IPS-15b (cell line): ENCODE results near the gene TOR4A.
A peak's percentile ranks its signal among the peaks of the same experiment; 100 is the strongest.
"Not testable (repeated sequence)": the region's sequence is repeated elsewhere in the genome, so short reads cannot be mapped to it uniquely, and the experiment has no call there.

ENCODE experiments used
- H3K27me3 ChIP-seq: one replicate; pipeline ENCODE4 v1.6.1; 2013; ENCODE audit warnings: low read length; ENCODE audit not compliant: control insufficient read depth, insufficient read depth
- H3K36me3 ChIP-seq: one replicate; pipeline ENCODE4 v1.6.1; 2013; ENCODE audit warnings: low read length; ENCODE audit not compliant: control insufficient read depth, insufficient read depth
- H3K4me1 ChIP-seq: one replicate; pipeline ENCODE4 v1.6.1; 2013; ENCODE audit warnings: mild to moderate bottlenecking, low read length; ENCODE audit not compliant: control insufficient read depth, insufficient read depth
- H3K4me3 ChIP-seq: one replicate; pipeline ENCODE4 v1.5.1; 2013; ENCODE audit warnings: low read depth, low read length
- H3K9ac ChIP-seq: one replicate; pipeline ENCODE4 v1.6.1; 2013; ENCODE audit warnings: low read depth, mild to moderate bottlenecking, low read length
- H3K9me3 ChIP-seq: one replicate; pipeline ENCODE4 v1.6.1; 2013; ENCODE audit warnings: mild to moderate bottlenecking, low read length; ENCODE audit not compliant: control insufficient read depth, insufficient read depth

TOR4A gene

GRCh38 chr9:137251194-137251461 lies 26.4 kb upstream of the TOR4A start, which contains the start of gene STPG3:
STPG3 (plus strand) TSS chr9:137251286; CDS start chr9:137251287, 1 bp downstream.
- peaks cover 4% of the 10 kb centered on the region for H3K4me1 ChIP-seq
- no peaks in the 10 kb centered on the region for H3K9me3 ChIP-seq
- H3K4me3 ChIP-seq, result no peak within 1 kb of the TSS
- H3K27me3 ChIP-seq, result no peaks in the 10 kb centered on the region
- H3K9ac ChIP-seq, result peak within 1 kb of the TSS; percentile 24
- no peaks in the 10 kb centered on the region for H3K36me3 ChIP-seq

- Histone ChIP-seq H3K4me1 (peaks cover 4% of the 10 kb centered on the region), H3K36me3 (peaks cover 5% of the 10 kb centered on the region), H3K9me3 (no peaks in the 10 kb centered on the region), H3K9ac (peak overlapping the region; percentile 24), H3K4me3 (no peak overlapping the region), H3K27me3 (no peaks in the 10 kb centered on the region)
Measured at GRCh38 chr9:137251490-137252268, 25.8 kb upstream of the TOR4A start.

- no peaks in the 10 kb centered on the region for H3K9me3 ChIP-seq
- H3K9ac ChIP-seq, result no peak overlapping the region
- H3K4me1 ChIP-seq, result peaks cover 4% of the 10 kb centered on the region
- H3K36me3 ChIP-seq, result peaks cover 8% of the 10 kb centered on the region
- no peaks in the 10 kb centered on the region for H3K27me3 ChIP-seq
- H3K4me3 ChIP-seq, result no peak overlapping the region
Measured at GRCh38 chr9:137252555-137253506, 24.7 kb upstream of the TOR4A start.

GRCh38 chr9:137253717-137254623 lies 23.6 kb upstream of the TOR4A start:
- H3K4me3 ChIP-seq, result peak overlapping the region; percentile 86
- no peaks in the 10 kb centered on the region for H3K27me3 ChIP-seq
- H3K9me3 ChIP-seq, result no peaks in the 10 kb centered on the region
- peak overlapping the region; percentile 81 for H3K9ac ChIP-seq
- H3K4me1 ChIP-seq, result peaks cover 4% of the 10 kb centered on the region
- peaks cover 11% of the 10 kb centered on the region for H3K36me3 ChIP-seq

GRCh38 chr9:137254624-137255447 lies 22.7 kb upstream of the TOR4A start, which contains the start of gene NELFB:
NELFB (plus strand) TSS chr9:137255327.
- no peaks in the 10 kb centered on the region for H3K27me3 ChIP-seq
- H3K4me3 ChIP-seq, result peak within 1 kb of the TSS; percentile 86
- H3K4me1 ChIP-seq, result peaks cover 4% of the 10 kb centered on the region
- H3K36me3 ChIP-seq, result peaks cover 15% of the 10 kb centered on the region
- H3K9ac ChIP-seq, result peak within 1 kb of the TSS; percentile 81
- H3K9me3 ChIP-seq, result no peaks in the 10 kb centered on the region

GRCh38 chr9:137255448-137256114 lies 21.9 kb upstream of the TOR4A start:
- Histone ChIP-seq H3K36me3 (peaks cover 15% of the 10 kb centered on the region), H3K4me1 (peaks cover 4% of the 10 kb centered on the region), H3K9me3 (no peaks in the 10 kb centered on the region), H3K9ac (peak overlapping the region; percentile 79), H3K4me3 (peak overlapping the region; percentile 80), H3K27me3 (no peaks in the 10 kb centered on the region)

GRCh38 chr9:137256362-137256761 lies 21.2 kb upstream of the TOR4A start:
- Histone ChIP-seq H3K27me3 (no peaks in the 10 kb centered on the region), H3K9me3 (no peaks in the 10 kb centered on the region), H3K4me3 (peak overlapping the region; percentile 80), H3K36me3 (peaks cover 15% of the 10 kb centered on the region), H3K9ac (no peak overlapping the region), H3K4me1 (peaks cover 4% of the 10 kb centered on the region)

GRCh38 chr9:137256856-137257255 lies 20.7 kb upstream of the TOR4A start:
- Histone ChIP-seq H3K36me3 (peaks cover 15% of the 10 kb centered on the region), H3K9ac (no peak overlapping the region), H3K9me3 (no peaks in the 10 kb centered on the region), H3K4me1 (peaks cover 4% of the 10 kb centered on the region), H3K27me3 (no peaks in the 10 kb centered on the region), H3K4me3 (no peak overlapping the region)

GRCh38 chr9:137262173-137262908 lies 15.2 kb upstream of the TOR4A start:
- not testable (repeated sequence) for H3K27me3 ChIP-seq, H3K9me3 ChIP-seq, H3K9ac ChIP-seq, H3K4me1 ChIP-seq, H3K4me3 ChIP-seq
- peaks cover 47% of the 10 kb centered on the region for H3K36me3 ChIP-seq

GRCh38 chr9:137262909-137263285 lies 14.6 kb upstream of the TOR4A start:
- Histone ChIP-seq H3K4me1 (no peaks in the 10 kb centered on the region), H3K9ac (no peak overlapping the region)

More at GRCh38 chr9:137262909-137263285, 14.6 kb upstream of the TOR4A start:
- H3K27me3 ChIP-seq, result no peaks in the 10 kb centered on the region
- no peaks in the 10 kb centered on the region for H3K9me3 ChIP-seq
- H3K4me3 ChIP-seq, result no peak overlapping the region
- H3K36me3 ChIP-seq, result peaks cover 47% of the 10 kb centered on the region
